SU-DHL-6 (cell line): ENCODE data around the gene KRTAP4-8.
"Not testable (repeated sequence)": the region's sequence is repeated elsewhere in the genome, so short reads cannot be mapped to it uniquely, and the experiment has no call there.

Experiments used
- H2AFZ ChIP-seq: fragments of 200-600 bp; sonication (generic); 2 replicates; pipeline ENCODE4 v1.6.1; 2014; ENCODE audit warnings: low read depth, mild to moderate bottlenecking, moderate library complexity, mixed read lengths, antibody characterized with exemption, low read length; ENCODE audit not compliant: severe bottlenecking
- H3F3A ChIP-seq: fragments of 200-600 bp; shearing (Covaris generic); 2 replicates; pipeline ENCODE4 v1.6.0; 2016; ENCODE audit warnings: antibody characterized with exemption, mild to moderate bottlenecking; ENCODE audit not compliant: insufficient read depth
- H3K27ac ChIP-seq: fragments of 200-600 bp; sonication (generic); 2 replicates; pipeline ENCODE4 v1.5.1; 2016; ENCODE audit warnings: low read depth, mild to moderate bottlenecking, low read length, moderate library complexity, mixed read lengths
- H3K27me3 ChIP-seq: fragments of 200-600 bp; sonication (generic), shearing (Covaris generic); 2 replicates; pipeline ENCODE4 v1.6.0; 2014; ENCODE audit warnings: mild to moderate bottlenecking, low read length
- H3K36me3 ChIP-seq: fragments of 200-600 bp; sonication (generic); 2 replicates; pipeline ENCODE4 v1.6.1; 2014; ENCODE audit warnings: mild to moderate bottlenecking, low read length, mixed read lengths
- H3K4me2 ChIP-seq: fragments of 300-600, 200-600 bp; shearing (Covaris generic), sonication (generic); 2 replicates; pipeline ENCODE4 v1.6.0; 2014; ENCODE audit warnings: low read length, low read depth, mild to moderate bottlenecking; ENCODE audit not compliant: poor library complexity, severe bottlenecking
- H3K4me3 ChIP-seq: fragments of 200-600 bp; sonication (generic); 2 replicates; pipeline ENCODE4 v1.5.1; 2014; ENCODE audit warnings: antibody characterized with exemption, low read length, mild to moderate bottlenecking, mixed read lengths; ENCODE audit not compliant: insufficient read depth, poor library complexity, severe bottlenecking
- H3K79me2 ChIP-seq: fragments of 200-600 bp; sonication (generic); 2 replicates; pipeline ENCODE4 v1.6.1; 2014; ENCODE audit warnings: mild to moderate bottlenecking, low read length, moderate library complexity; ENCODE audit not compliant: insufficient read depth
- H3K9ac ChIP-seq: fragments of 200-600 bp; sonication (generic); 2 replicates; pipeline ENCODE4 v1.7.0; 2014; ENCODE audit warnings: mild to moderate bottlenecking, low read length
- H3K9me2 ChIP-seq: fragments of 200-600 bp; sonication (generic); replicated peaks from 2 replicates; pipeline ENCODE4 v1.6.1; 2014; ENCODE audit warnings: low read length; ENCODE audit not compliant: insufficient read depth
- H3K9me3 ChIP-seq: fragments of 200-600 bp; sonication (generic); 2 replicates; pipeline ENCODE4 v1.6.1; 2014; ENCODE audit warnings: low read length, mixed read lengths; ENCODE audit not compliant: insufficient read depth
- H4K20me1 ChIP-seq: fragments of 200-600 bp; sonication (generic); 2 replicates; pipeline ENCODE4 v1.6.1; 2014; ENCODE audit warnings: low read depth, mild to moderate bottlenecking, antibody characterized with exemption, low read length, moderate library complexity, mixed read lengths
- EZH2phosphoT487 ChIP-seq: fragments of 200-600 bp; sonication (generic), shearing (Covaris generic); conservative IDR thresholded peaks from 2 replicates; pipeline ENCODE4 v1.6.1; 2018; ENCODE audit warnings: mild to moderate bottlenecking, antibody characterized with exemption, low read length, moderate library complexity, mixed read lengths
- TF ChIP-seq, protein P1 (sequence below): fragments of 200-600 bp; sonication (generic); IDR thresholded peaks from one replicate; pipeline ENCODE4 v1.5.1; 2017; ENCODE audit warnings: antibody characterized with exemption, mild to moderate bottlenecking, low read length, moderate library complexity; ENCODE audit not compliant: insufficient read depth, poor library complexity, severe bottlenecking

The KRTAP4-8 gene

DNA sequence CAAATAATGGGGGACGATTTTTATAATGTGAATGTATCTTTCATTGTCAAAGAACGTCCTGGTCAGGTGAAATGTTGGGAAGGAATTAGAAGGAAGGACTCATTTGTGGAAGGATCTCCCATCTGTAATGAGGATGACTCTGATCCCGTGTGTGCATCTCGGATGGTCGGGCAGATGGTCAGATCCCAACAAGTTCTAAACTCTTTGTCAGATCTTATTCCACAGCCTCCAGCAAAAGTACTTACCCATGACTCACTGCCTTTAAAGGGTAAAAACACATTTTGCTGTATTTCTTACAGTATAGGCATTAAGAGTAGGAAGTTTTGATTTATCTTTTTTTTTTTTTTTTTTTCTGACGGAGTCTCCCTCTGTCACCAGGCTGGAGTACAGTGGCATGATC is 539 bp upstream of the KRTAP4-8 start:
- H3K36me3 ChIP-seq, result no peaks in the 10 kb centered on the region

GRCh38 chr17:41096055-41096454 is 1.9 kb downstream of the KRTAP4-8 start:
- Histone ChIP-seq H3K27ac (no peak overlapping the region), H3K9me3 (no peaks in the 10 kb centered on the region), H3K4me2 (no peak overlapping the region), H3F3A (no peaks in the 10 kb centered on the region), H3K79me2 (no peaks in the 10 kb centered on the region), H3K4me3 (no peak overlapping the region), H4K20me1 (no peaks in the 10 kb centered on the region), H3K36me3 (no peaks in the 10 kb centered on the region), H3K9ac (no peak overlapping the region), H2AFZ (no peak overlapping the region), H3K27me3 (no peaks in the 10 kb centered on the region), H3K9me2 (no peaks in the 10 kb centered on the region)
- no peak for TF ChIP-seq EZH2phosphoT487
- TF ChIP-seq, protein P1, sequence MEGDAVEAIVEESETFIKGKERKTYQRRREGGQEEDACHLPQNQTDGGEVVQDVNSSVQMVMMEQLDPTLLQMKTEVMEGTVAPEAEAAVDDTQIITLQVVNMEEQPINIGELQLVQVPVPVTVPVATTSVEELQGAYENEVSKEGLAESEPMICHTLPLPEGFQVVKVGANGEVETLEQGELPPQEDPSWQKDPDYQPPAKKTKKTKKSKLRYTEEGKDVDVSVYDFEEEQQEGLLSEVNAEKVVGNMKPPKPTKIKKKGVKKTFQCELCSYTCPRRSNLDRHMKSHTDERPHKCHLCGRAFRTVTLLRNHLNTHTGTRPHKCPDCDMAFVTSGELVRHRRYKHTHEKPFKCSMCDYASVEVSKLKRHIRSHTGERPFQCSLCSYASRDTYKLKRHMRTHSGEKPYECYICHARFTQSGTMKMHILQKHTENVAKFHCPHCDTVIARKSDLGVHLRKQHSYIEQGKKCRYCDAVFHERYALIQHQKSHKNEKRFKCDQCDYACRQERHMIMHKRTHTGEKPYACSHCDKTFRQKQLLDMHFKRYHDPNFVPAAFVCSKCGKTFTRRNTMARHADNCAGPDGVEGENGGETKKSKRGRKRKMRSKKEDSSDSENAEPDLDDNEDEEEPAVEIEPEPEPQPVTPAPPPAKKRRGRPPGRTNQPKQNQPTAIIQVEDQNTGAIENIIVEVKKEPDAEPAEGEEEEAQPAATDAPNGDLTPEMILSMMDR, result no peak

More for the DNA sequence above, 539 bp upstream of the KRTAP4-8 start:
- no peak overlapping the region for H3K4me2 ChIP-seq
- no peaks in the 10 kb centered on the region for H3K27me3 ChIP-seq
- H3K9me3 ChIP-seq, result no peaks in the 10 kb centered on the region
- no peak overlapping the region for H2AFZ ChIP-seq
- no peak overlapping the region for H3K4me3 ChIP-seq
- no peaks in the 10 kb centered on the region for H3K79me2 ChIP-seq
- no peaks in the 10 kb centered on the region for H3K9me2 ChIP-seq
- no peak overlapping the region for H3K9ac ChIP-seq
- TF ChIP-seq EZH2phosphoT487, result no peak
- TF ChIP-seq, protein P1, result no peak
- no peaks in the 10 kb centered on the region for H3F3A ChIP-seq
- H3K27ac ChIP-seq, result no peak overlapping the region
- H4K20me1 ChIP-seq, result no peaks in the 10 kb centered on the region

GRCh38 chr17:41088760-41089352 is 9.1 kb downstream of the KRTAP4-8 start:
- not testable (repeated sequence) for H3K27ac ChIP-seq, H3K9me2 ChIP-seq, H3K79me2 ChIP-seq, H3K4me2 ChIP-seq, H3K9me3 ChIP-seq, H3K4me3 ChIP-seq, H3K9ac ChIP-seq, H3F3A ChIP-seq, H2AFZ ChIP-seq, H4K20me1 ChIP-seq, H3K27me3 ChIP-seq, H3K36me3 ChIP-seq

- not testable (repeated sequence) for H3K9ac ChIP-seq, H3K9me3 ChIP-seq, H3K9me2 ChIP-seq, H3K36me3 ChIP-seq, H3K27ac ChIP-seq, H3K4me3 ChIP-seq, H3K27me3 ChIP-seq, H3K79me2 ChIP-seq, H2AFZ ChIP-seq, H3K4me2 ChIP-seq, H3F3A ChIP-seq, H4K20me1 ChIP-seq
These were observed 13.7 kb downstream of the KRTAP4-8 start, which contains the start of gene KRTAP4-7 for GRCh38 chr17:41084100-41084856. KRTAP4-7 (plus strand) TSS chr17:41084150; CDS start chr17:41084207, 57 bp downstream.

- H3K4me2 ChIP-seq, H3F3A ChIP-seq, H3K27me3 ChIP-seq, H3K27ac ChIP-seq, H3K36me3 ChIP-seq, H3K9me3 ChIP-seq, H4K20me1 ChIP-seq, H3K4me3 ChIP-seq, H3K9ac ChIP-seq, H2AFZ ChIP-seq, H3K9me2 ChIP-seq, H3K79me2 ChIP-seq: not testable (repeated sequence)
These were observed 14.5 kb downstream of the KRTAP4-8 start for GRCh38 chr17:41083427-41083826.
